SK-N-MC (cell line): ENCODE measurements around the gene PEX5L.

ENCODE experiments used
- EZH2 ChIP-seq: fragments of 200-600 bp; sonication (generic); IDR thresholded peaks from one replicate; pipeline ENCODE4 v1.6.1; 2017; ENCODE audit warnings: antibody characterized with exemption
- FOXP2 ChIP-seq: optimal IDR thresholded peaks from 2 replicates; pipeline ENCODE3; 2011; ENCODE audit warnings: mild to moderate bottlenecking, moderate library complexity; ENCODE audit not compliant: insufficient read depth; ENCODE audit errors: extremely low read length, control extremely low read depth
- POLR2AphosphoS5 ChIP-seq: IDR thresholded peaks from 2 replicates; pipeline ENCODE4 v1.6.1; 2012; ENCODE audit warnings: mild to moderate bottlenecking, low read depth, low read length, borderline replicate concordance

DNA sequence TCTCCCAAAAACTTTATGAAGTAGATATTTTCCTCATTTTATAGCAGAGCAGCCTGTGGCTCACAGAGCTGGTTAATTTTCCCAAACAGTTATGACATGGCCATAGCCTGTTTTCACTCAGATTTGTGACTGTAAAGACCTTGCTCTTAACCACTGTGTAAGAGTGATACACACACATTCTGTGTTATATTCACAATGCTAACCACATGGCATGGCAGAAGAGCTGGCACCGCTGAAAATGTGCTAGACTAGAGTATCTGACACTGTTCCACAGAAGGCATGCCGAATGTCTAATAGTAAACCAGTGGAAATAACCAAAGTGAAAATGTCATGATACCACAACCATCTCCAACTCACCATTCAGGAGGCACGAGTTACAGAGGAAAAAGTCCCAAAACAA lies 71.8 kb downstream of the PEX5L start:
- TF ChIP-seq POLR2AphosphoS5: no peak
- no peak for TF ChIP-seq EZH2
- no peak for TF ChIP-seq FOXP2
